ENCODE measurements around the gene PJVK.
"Not testable (repeated sequence)": the region's sequence is repeated elsewhere in the genome, so short reads cannot be mapped to it uniquely, and the experiment has no call there.

The PJVK gene

GRCh38 chr2:178450774-178451525 lies at the start of gene PJVK, which contains the start of gene PRKRA:
Gene PJVK (plus strand): TSS chr2:178451378. CDS start chr2:178453410, 2,032 bp downstream.
Gene PRKRA (minus strand): TSS chr2:178451175. CDS start chr2:178451030, 145 bp downstream.
- peak; percentile 95 for DNase-seq

- DNase-seq: no peak
Measured at GRCh38 chr2:178401994-178402437, 49.2 kb upstream of the PJVK start.

- no peak for DNase-seq
Measured at GRCh38 chr2:178403671-178404306, 47.4 kb upstream of the PJVK start.

- no peak for DNase-seq
Measured at GRCh38 chr2:178404368-178404767, 46.8 kb upstream of the PJVK start.

- DNase-seq: no peak
Measured at GRCh38 chr2:178409261-178409660, 41.9 kb upstream of the PJVK start.

GRCh38 chr2:178412047-178412446 lies 39.1 kb upstream of the PJVK start:
- no peak for DNase-seq

- DNase-seq: not testable (repeated sequence)
Measured at GRCh38 chr2:178412453-178412852, 38.7 kb upstream of the PJVK start.

GRCh38 chr2:178413472-178414265 lies 37.5 kb upstream of the PJVK start:
- DNase-seq: peak; percentile 80

- peak; percentile 70 for DNase-seq
Measured at GRCh38 chr2:178414266-178415247, 36.6 kb upstream of the PJVK start.

- no peak for DNase-seq
Measured at GRCh38 chr2:178415979-178416378, 35.2 kb upstream of the PJVK start.

GRCh38 chr2:178417916-178418315 lies 33.3 kb upstream of the PJVK start:
- DNase-seq: no peak

- DNase-seq: no peak
Measured at GRCh38 chr2:178418426-178418825, 32.8 kb upstream of the PJVK start.

GRCh38 chr2:178419123-178419522 lies 32.1 kb upstream of the PJVK start:
- DNase-seq: no peak

- no peak for DNase-seq
Measured at GRCh38 chr2:178420463-178420999, 30.6 kb upstream of the PJVK start.

GRCh38 chr2:178422097-178422496 lies 29.1 kb upstream of the PJVK start:
- no peak for DNase-seq

GRCh38 chr2:178423746-178424145 lies 27.4 kb upstream of the PJVK start:
- DNase-seq: not testable (repeated sequence)

- DNase-seq: no peak
Measured at GRCh38 chr2:178425255-178425827, 25.8 kb upstream of the PJVK start.

- no peak for DNase-seq
Measured at GRCh38 chr2:178426388-178426787, 24.8 kb upstream of the PJVK start.

- DNase-seq: no peak
Measured at GRCh38 chr2:178427458-178427857, 23.7 kb upstream of the PJVK start.

GRCh38 chr2:178428396-178428806 lies 22.8 kb upstream of the PJVK start:
- DNase-seq: no peak

GRCh38 chr2:178429336-178429735 lies 21.8 kb upstream of the PJVK start:
- no peak for DNase-seq

- DNase-seq: no peak
Measured at GRCh38 chr2:178436662-178437061, 14.5 kb upstream of the PJVK start.
